Naive thymus-derived CD8-positive, alpha-beta T cell (primary cell): Measurements from ENCODE around the gene FBXO48. TPM values are rescaled to one million over a fixed set of nuclear protein-coding genes. Genes with fewer than 3 reads are reported as not detected.
"Not testable (repeated sequence)": the region's sequence is repeated elsewhere in the genome, so short reads cannot be mapped to it uniquely, and the experiment has no call there.

Experiments
- ATAC-seq, 2 donors: fragments of 150-1000 bp; cut with Tn5 transposase in 1 of 2; sonication (Bioruptor Pico), chemical (Tn5 transposase) in 1 of 2; 1 replicate in 1 of 2; 2 replicates in 1 of 2; pipeline ENCODE4 v1.10.0; 2021; ENCODE audit warnings: mild to moderate bottlenecking in 2 of 2, moderate library complexity in 2 of 2
- POLR2A ChIA-PET: fragments of 350-600 bp; sonication (Branson Sonifier 250); formaldehyde crosslinking; loops from one replicate; lab custom pipeline; 2021; ENCODE audit warnings: antibody characterized with exemption; lab: Charles Lee
- DNase-seq, 10 donors: peaks; one replicate each; pipeline versions ENCODE4 v3.0.0 to v3.0.0-alpha.2; 2020 to 2022
- H3K27ac Mint-ChIP-seq, 10 donors: one replicate each; pipeline ENCODE4 v1.8.0; 2020 to 2022; ENCODE audit warnings: mild to moderate bottlenecking in 10 of 10, mixed read lengths in 10 of 10, moderate library complexity in 4 of 10, inconsistent platforms in 1 of 10
- H3K27me3 Mint-ChIP-seq, 5 donors: one replicate each; pipeline ENCODE4 v1.8.0; 2021 to 2022; ENCODE audit warnings: mixed read lengths in 5 of 5
- H3K36me3 Mint-ChIP-seq, 3 donors: one replicate each; pipeline ENCODE4 v1.8.0; 2020 to 2022; ENCODE audit warnings: mixed read lengths in 3 of 3, mild to moderate bottlenecking in 2 of 3, inconsistent platforms in 1 of 3
- H3K4me1 Mint-ChIP-seq, 4 donors: one replicate each; pipeline ENCODE4 v1.8.0; 2021 to 2022; ENCODE audit warnings: mixed read lengths in 4 of 4
- H3K4me3 Mint-ChIP-seq, 10 donors: one replicate each; pipeline ENCODE4 v1.8.0; 2020 to 2022; ENCODE audit warnings: mild to moderate bottlenecking in 10 of 10, mixed read lengths in 10 of 10, moderate library complexity in 6 of 10, inconsistent platforms in 1 of 10
- H3K9me3 Mint-ChIP-seq, 9 donors: one replicate each; pipeline ENCODE4 v1.8.0; 2020 to 2022; ENCODE audit warnings: mixed read lengths in 9 of 9, mild to moderate bottlenecking in 3 of 9, inconsistent platforms in 1 of 9, moderate library complexity in 1 of 9
- polyA plus RNA-seq, 3 donors: library from polyadenylated mRNA; unstranded; fragments of 300-500 nt; fragmentation: Illumina TruSeq; gene quantifications; one replicate each; pipeline ENCODE4 v1.2.3, GENCODE V29; 2021
- total RNA-seq, 8 experiments: library from RNA in 2 of 8; stranded (reverse) in 2 of 8; gene quantifications; one replicate each; pipeline ENCODE4 v1.2.3 and lab custom pipeline; 2021 to 2026

The FBXO48 gene
- total and polyA plus RNA-seq, 5 experiments from 2014 or later = 0.19 to 5.6 (median 0.69) TPM

GRCh38 chr2:68489282-68489681, 22.2 kb upstream of the FBXO48 start:
- no peaks in the 10 kb centered on the region for H3K27me3 Mint-ChIP-seq
- H3K36me3 Mint-ChIP-seq = peaks cover 6 to 9% (median 6%) of the 10 kb centered on the region in 3 donors
- H3K4me3 Mint-ChIP-seq = no peak overlapping the region
- peaks cover 0 to 3% (median 0%) of the 10 kb centered on the region in 9 donors for H3K9me3 Mint-ChIP-seq
- H3K27ac Mint-ChIP-seq = no peak overlapping the region
- ATAC-seq (no peak), DNase-seq (no peak)
- POLR2A ChIA-PET = interaction anchor here (1.7 to 2.5 kb wide), 2 partner anchors 17 to 22 kb away, joined by 3 to 9 read pairs; partner anchors contain the start of genes APLF and FBXO48
- H3K4me1 Mint-ChIP-seq = peaks cover 0 to 3% (median 1%) of the 10 kb centered on the region in 4 donors

- ATAC-seq, H3K4me3 Mint-ChIP-seq, H3K4me1 Mint-ChIP-seq, H3K27me3 Mint-ChIP-seq, H3K9me3 Mint-ChIP-seq, H3K27ac Mint-ChIP-seq, DNase-seq, H3K36me3 Mint-ChIP-seq: not testable (repeated sequence)
- POLR2A ChIA-PET = interaction anchor here (0.7 to 2.5 kb wide), 4 partner anchors 18 to 238 kb away, joined by 3 to 9 read pairs (median 3); partner anchors contain the start of genes APLF and FBXO48
Measured at GRCh38 chr2:68488605-68489004, 21.5 kb upstream of the FBXO48 start.

GRCh38 chr2:68487773-68488355, 20.8 kb upstream of the FBXO48 start:
- peaks cover 0 to 2% (median 0%) of the 10 kb centered on the region in 3 donors for H3K36me3 Mint-ChIP-seq
- POLR2A ChIA-PET = interaction anchor here (0.6 to 2.5 kb wide), 7 partner anchors 17 to 239 kb away, joined by 3 to 9 read pairs (median 3); partner anchors contain the start of genes APLF and FBXO48
- H3K4me1 Mint-ChIP-seq = peaks cover 0 to 3% (median 1%) of the 10 kb centered on the region in 4 donors
- DNase-seq (peak in 3 of 10 donors; percentile 24 to 45 (median 34)), ATAC-seq (peak; percentile 56 to 59)
- no peaks in the 10 kb centered on the region for H3K9me3 Mint-ChIP-seq
- no peak overlapping the region for H3K27ac Mint-ChIP-seq
- peak overlapping the region in 1 of 10 donors; percentile 34 for H3K4me3 Mint-ChIP-seq
- no peaks in the 10 kb centered on the region for H3K27me3 Mint-ChIP-seq

GRCh38 chr2:68483011-68483410, 15.9 kb upstream of the FBXO48 start:
- Mint-ChIP-seq H3K9me3 (no peaks in the 10 kb centered on the region), H3K27ac (no peak overlapping the region), H3K4me3 (no peak overlapping the region), H3K27me3 (no peaks in the 10 kb centered on the region), H3K4me1 (peaks cover 0 to 2% (median 2%) of the 10 kb centered on the region in 4 donors), H3K36me3 (no peaks in the 10 kb centered on the region)
- no peak for DNase-seq
- ATAC-seq = no peak
- POLR2A ChIA-PET = interaction anchor here (0.8 kb wide), 1 partner anchor 17 kb away, joined by 3 read pairs; no protein-coding TSS in a partner anchor

- Mint-ChIP-seq H3K9me3 (no peaks in the 10 kb centered on the region), H3K27ac (no peak overlapping the region), H3K4me1 (peaks cover 0 to 2% (median 0%) of the 10 kb centered on the region in 4 donors), H3K36me3 (peaks cover 0 to 6% (median 0%) of the 10 kb centered on the region in 3 donors), H3K4me3 (no peak overlapping the region), H3K27me3 (no peaks in the 10 kb centered on the region)
- ATAC-seq (no peak), DNase-seq (no peak)
- POLR2A ChIA-PET = no interaction called here
Measured at GRCh38 chr2:68482296-68482820, 15.3 kb upstream of the FBXO48 start.

GRCh38 chr2:68478688-68479087, 11.6 kb upstream of the FBXO48 start:
- POLR2A ChIA-PET = interaction anchor here (1.3 kb wide), 1 partner anchor 12 kb away, joined by 3 read pairs; the partner anchor contains the start of gene FBXO48
- no peaks in the 10 kb centered on the region for H3K27me3 Mint-ChIP-seq
- no peak for ATAC-seq
- H3K36me3 Mint-ChIP-seq = peaks cover 0 to 10% (median 0%) of the 10 kb centered on the region in 3 donors
- DNase-seq = no peak
- H3K4me1 Mint-ChIP-seq = peaks cover 0 to 2% (median 0%) of the 10 kb centered on the region in 4 donors
- H3K9me3 Mint-ChIP-seq = no peaks in the 10 kb centered on the region
- H3K4me3 Mint-ChIP-seq = no peak overlapping the region
- peak overlapping the region in 1 of 10 donors; percentile 51 for H3K27ac Mint-ChIP-seq

GRCh38 chr2:68476454-68476853, 9.4 kb upstream of the FBXO48 start:
- POLR2A ChIA-PET = no interaction called here
- no peak for DNase-seq
- H3K4me3 Mint-ChIP-seq = no peak overlapping the region

GRCh38 chr2:68475576-68475975, 8.5 kb upstream of the FBXO48 start:
- H3K4me3 Mint-ChIP-seq = no peak overlapping the region
- POLR2A ChIA-PET = no interaction called here
- ATAC-seq = no peak
- no peak overlapping the region for H3K27ac Mint-ChIP-seq
- H3K36me3 Mint-ChIP-seq = peaks cover 0 to 10% (median 0%) of the 10 kb centered on the region in 3 donors
- H3K9me3 Mint-ChIP-seq = no peaks in the 10 kb centered on the region
- H3K27me3 Mint-ChIP-seq = no peaks in the 10 kb centered on the region
- no peaks in the 10 kb centered on the region for H3K4me1 Mint-ChIP-seq
- DNase-seq = no peak

More at GRCh38 chr2:68476454-68476853, 9.4 kb upstream of the FBXO48 start:
- Mint-ChIP-seq H3K27ac (no peak overlapping the region), H3K9me3 (no peaks in the 10 kb centered on the region), H3K27me3 (no peaks in the 10 kb centered on the region), H3K36me3 (peaks cover 0 to 10% (median 0%) of the 10 kb centered on the region in 3 donors), H3K4me1 (peaks cover 0 to 2% (median 0%) of the 10 kb centered on the region in 4 donors)
- no peak for ATAC-seq

- DNase-seq (no peak), ATAC-seq (no peak)
- Mint-ChIP-seq H3K4me3 (no peak overlapping the region), H3K36me3 (peaks cover 0 to 10% (median 0%) of the 10 kb centered on the region in 3 donors), H3K4me1 (peaks cover 0 to 2% (median under 1%) of the 10 kb centered on the region in 4 donors), H3K9me3 (no peaks in the 10 kb centered on the region), H3K27ac (no peak overlapping the region), H3K27me3 (no peaks in the 10 kb centered on the region)
- POLR2A ChIA-PET = no interaction called here
Measured at GRCh38 chr2:68475110-68475509, 8.0 kb upstream of the FBXO48 start.

- POLR2A ChIA-PET = no interaction called here
- Mint-ChIP-seq H3K9me3 (no peaks in the 10 kb centered on the region), H3K36me3 (peaks cover 0 to 10% (median 0%) of the 10 kb centered on the region in 3 donors), H3K4me3 (no peak overlapping the region), H3K27ac (no peak overlapping the region), H3K27me3 (no peaks in the 10 kb centered on the region), H3K4me1 (peaks cover 3 to 24% (median 17%) of the 10 kb centered on the region in 4 donors)
- DNase-seq = no peak
- no peak for ATAC-seq
Measured at GRCh38 chr2:68472796-68473414, 5.8 kb upstream of the FBXO48 start.

GRCh38 chr2:68471385-68471784, 4.3 kb upstream of the FBXO48 start:
- no peak for ATAC-seq
- Mint-ChIP-seq H3K27ac (no peak overlapping the region), H3K4me3 (no peak overlapping the region), H3K4me1 (peaks cover 7 to 36% (median 22%) of the 10 kb centered on the region in 4 donors), H3K9me3 (no peaks in the 10 kb centered on the region), H3K27me3 (no peaks in the 10 kb centered on the region), H3K36me3 (peaks cover 0 to 2% (median 0%) of the 10 kb centered on the region in 3 donors)
- DNase-seq = no peak
- POLR2A ChIA-PET = no interaction called here

GRCh38 chr2:68469935-68470334, 2.8 kb upstream of the FBXO48 start:
- Mint-ChIP-seq H3K4me3 (no peak overlapping the region), H3K27me3 (no peaks in the 10 kb centered on the region), H3K27ac (peak overlapping the region in 1 of 10 donors; percentile 70), H3K9me3 (no peaks in the 10 kb centered on the region), H3K36me3 (peaks cover 0 to 3% (median 0%) of the 10 kb centered on the region in 3 donors), H3K4me1 (peaks cover 12 to 43% (median 36%) of the 10 kb centered on the region in 4 donors)
- ATAC-seq (no peak), DNase-seq (no peak)
- POLR2A ChIA-PET = no interaction called here
